GM21526 (cell line): ENCODE data around the gene NHERF2.

ENCODE experiments used
- ATAC-seq: cut with Tn5 transposase; IDR thresholded peaks from one replicate; pipeline ENCODE4 v1.9.1; 2021; ENCODE audit warnings: moderate library complexity; ENCODE audit not compliant: unreplicated experiment, low FRiP score

The NHERF2 gene

DNA sequence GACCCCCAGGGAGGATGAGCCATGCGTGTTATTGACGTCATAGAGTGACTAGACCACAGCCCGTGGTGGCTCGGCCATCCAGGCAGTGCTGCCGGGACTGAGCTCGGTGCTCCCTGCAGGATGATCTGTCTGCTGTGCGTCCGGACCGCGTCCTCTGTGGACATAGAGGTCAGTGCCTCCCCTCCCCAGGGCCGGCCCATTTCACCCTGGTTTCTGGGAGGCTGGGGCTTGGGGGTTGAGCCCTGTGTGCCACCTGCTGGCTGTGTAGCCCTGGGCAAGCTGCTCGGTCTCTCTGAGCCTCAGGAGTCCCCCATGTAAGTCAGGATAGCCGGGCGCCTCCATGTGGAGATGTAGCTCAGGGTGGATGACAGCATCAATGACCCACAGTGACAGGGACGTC, 29.4 kb downstream of the NHERF2 start:
- no peak for ATAC-seq

GRCh38 chr16:2056681-2057407, 30.1 kb downstream of the NHERF2 start:
- no peak for ATAC-seq

GRCh38 chr16:2057438-2057837, 30.7 kb downstream of the NHERF2 start:
- ATAC-seq, result no peak

GRCh38 chr16:2058420-2058819, 31.7 kb downstream of the NHERF2 start:
- ATAC-seq, result no peak

GRCh38 chr16:2058872-2059271, 32.2 kb downstream of the NHERF2 start:
- ATAC-seq, result no peak

GRCh38 chr16:2060346-2060745, 33.6 kb downstream of the NHERF2 start:
- ATAC-seq, result no peak

- no peak for ATAC-seq
Measured at GRCh38 chr16:2061023-2061422, 34.3 kb downstream of the NHERF2 start.

DNA sequence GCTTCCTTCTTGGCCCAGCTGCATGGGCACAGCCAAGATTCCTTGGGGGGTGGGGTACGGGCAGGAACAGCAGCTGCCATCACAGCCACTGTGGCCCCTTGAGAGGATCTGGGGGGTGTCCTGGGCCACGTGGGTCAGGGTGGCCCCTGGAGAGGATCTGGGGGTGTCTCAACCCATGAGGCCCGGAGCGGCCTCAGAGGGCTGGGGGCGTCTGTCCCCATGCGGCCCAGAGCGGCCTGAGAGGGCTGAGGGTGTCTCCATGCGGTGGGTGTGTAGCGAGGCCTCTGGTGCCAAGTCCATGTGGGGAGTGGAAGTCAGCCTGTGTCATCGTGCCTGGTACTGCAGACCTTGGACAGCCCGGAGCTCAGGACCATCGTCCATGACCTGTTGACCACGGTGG, 34.8 kb downstream of the NHERF2 start:
- ATAC-seq, result no peak

DNA sequence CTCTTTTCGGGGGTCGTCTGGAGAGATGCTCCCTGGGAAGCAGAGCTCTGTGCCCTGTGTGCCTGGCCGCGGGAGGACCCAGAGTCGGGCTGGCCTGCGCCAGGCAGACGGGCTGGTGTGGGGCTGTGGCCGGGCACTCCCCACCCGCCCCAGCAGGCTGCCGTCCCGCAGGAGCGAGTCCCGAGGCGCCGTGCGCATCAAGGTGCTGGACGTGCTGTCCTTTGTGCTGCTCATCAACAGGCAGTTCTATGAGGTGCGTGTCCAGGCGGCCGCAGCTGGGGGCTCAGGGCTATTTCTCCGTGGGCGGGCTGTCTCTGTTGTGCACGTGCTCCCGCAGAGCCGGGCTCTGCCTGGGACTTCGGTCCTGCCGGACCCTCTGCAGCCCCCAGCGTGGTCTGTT, 36.1 kb downstream of the NHERF2 start:
- no peak for ATAC-seq

- ATAC-seq, result no peak
Measured at GRCh38 chr16:2063861-2064260, 37.2 kb downstream of the NHERF2 start.

- ATAC-seq, result no peak
Measured at GRCh38 chr16:2064368-2064945, 37.8 kb downstream of the NHERF2 start.

- no peak for ATAC-seq
Measured at GRCh38 chr16:2066139-2066538, 39.4 kb downstream of the NHERF2 start.

GRCh38 chr16:2070576-2071453, 44.1 kb downstream of the NHERF2 start:
- no peak for ATAC-seq

- ATAC-seq, result no peak
Measured at GRCh38 chr16:2071454-2072202, 44.9 kb downstream of the NHERF2 start.

GRCh38 chr16:2072926-2073325, 46.2 kb downstream of the NHERF2 start:
- no peak for ATAC-seq

DNA sequence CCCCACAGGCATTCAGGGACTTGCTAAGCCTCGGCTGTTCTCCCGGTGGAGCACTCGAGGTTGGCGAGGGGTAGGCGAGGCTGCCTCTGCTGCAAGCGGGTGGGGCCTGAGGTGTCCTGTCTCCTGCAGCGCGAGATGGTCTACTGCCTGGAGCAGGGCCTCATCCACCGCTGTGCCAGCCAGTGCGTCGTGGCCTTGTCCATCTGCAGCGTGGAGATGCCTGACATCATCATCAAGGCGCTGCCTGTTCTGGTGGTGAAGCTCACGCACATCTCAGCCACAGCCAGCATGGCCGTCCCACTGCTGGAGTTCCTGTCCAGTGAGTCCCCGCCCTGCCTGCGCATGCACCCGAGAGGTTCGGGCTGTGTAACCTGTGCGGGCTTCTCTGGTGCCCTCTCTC, 47.4 kb downstream of the NHERF2 start:
- no peak for ATAC-seq

GRCh38 chr16:2075631-2076030, 48.9 kb downstream of the NHERF2 start:
- no peak for ATAC-seq

DNA sequence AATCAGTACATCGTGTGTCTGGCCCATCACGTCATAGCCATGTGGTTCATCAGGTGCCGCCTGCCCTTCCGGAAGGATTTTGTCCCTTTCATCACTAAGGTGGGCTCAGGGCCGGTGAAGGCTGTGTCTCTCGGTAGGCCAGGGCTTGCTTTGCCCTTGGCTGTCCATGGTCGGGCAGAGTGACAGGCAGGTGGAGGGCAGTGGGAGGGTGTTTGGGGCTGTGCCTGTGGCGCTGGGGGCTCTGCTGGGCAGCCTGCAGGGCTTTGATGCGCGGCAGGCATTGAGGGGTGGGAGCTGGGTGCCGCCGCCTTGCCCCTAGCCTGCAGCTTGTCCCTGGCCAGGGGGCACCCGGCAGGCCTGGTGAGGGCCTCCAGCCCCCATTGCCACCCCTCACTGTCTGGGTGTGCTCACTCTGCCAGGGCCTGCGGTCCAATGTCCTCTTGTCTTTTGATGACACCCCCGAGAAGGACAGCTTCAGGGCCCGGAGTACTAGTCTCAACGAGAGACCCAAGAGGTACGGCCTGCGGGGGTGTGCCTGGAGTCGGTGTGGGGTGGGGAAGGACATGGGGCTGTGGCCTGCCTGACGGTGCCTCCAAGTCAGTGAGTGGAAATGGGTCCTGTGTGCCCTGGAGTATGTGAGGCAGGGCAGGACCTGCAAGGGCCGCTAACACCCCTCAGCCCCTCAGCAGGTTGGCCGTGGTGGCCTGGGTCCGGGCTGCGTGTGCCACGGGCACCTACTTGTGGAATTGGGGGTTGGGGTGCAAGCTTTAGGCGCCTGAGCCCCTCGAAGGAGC, 49.6 kb downstream of the NHERF2 start:
- no peak for ATAC-seq

DNA sequence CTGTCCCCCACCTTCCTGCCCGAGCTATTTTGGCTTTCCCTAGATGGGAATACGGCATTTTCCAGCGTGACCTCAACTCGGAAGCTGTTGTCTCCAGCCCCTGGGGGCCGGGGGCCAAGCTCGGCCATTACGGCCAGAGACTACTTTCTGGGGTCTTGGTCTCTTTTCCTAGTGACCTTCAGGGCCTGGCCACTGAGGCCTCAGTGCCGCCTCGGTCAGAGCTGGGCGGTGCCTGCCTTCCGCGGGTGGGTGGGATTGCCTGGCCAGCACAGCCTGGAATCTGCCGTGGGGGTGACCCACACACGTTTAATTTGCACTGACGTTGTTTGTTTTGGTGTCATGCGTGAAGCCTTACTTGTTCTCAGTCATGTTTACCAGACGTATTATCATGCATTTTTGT, 50.3 kb downstream of the NHERF2 start:
- ATAC-seq, result no peak

GRCh38 chr16:2077696-2078095, 51.0 kb downstream of the NHERF2 start:
- no peak for ATAC-seq
